PC-3 (cell line): ENCODE measurements around the gene DOK3. TPM values are rescaled to one million over a fixed set of nuclear protein-coding genes. Genes with fewer than 3 reads are reported as not detected.

Experiments
- ATAC-seq: fragments of 200-7000 bp; cut with Tn5 transposase; 2 replicates; pipeline ENCODE4 v1.9.1; 2020; ENCODE audit warnings: mild to moderate bottlenecking, moderate library complexity
- BruUV-seq: library from RNA; stranded (reverse); fragments of 400-500 nt; replicated peaks from 2 replicates; lab custom pipeline; 2021; lab: Mats Ljungman, UMichigan
- CTCF ChIA-PET: fragments of 300-600 bp; sonication (Branson Sonifier 250); formaldehyde crosslinking; loops from one replicate; lab custom pipeline; 2022; ENCODE audit warnings: antibody characterized with exemption; lab: Charles Lee
- POLR2A ChIA-PET: fragments of 300-600 bp; sonication (Branson Sonifier 250); formaldehyde crosslinking; loops from one replicate; lab custom pipeline; 2022; ENCODE audit warnings: antibody characterized with exemption; ENCODE audit not compliant: unreplicated experiment; lab: Charles Lee
- DNase-seq: peaks from one replicate; pipeline ENCODE4 v3.0.0-alpha.2; 2015
- H2AFZ ChIP-seq: fragments of 300-600 bp; sonication (generic); 2 replicates; pipeline ENCODE4 v1.6.0; 2016; ENCODE audit warnings: antibody characterized with exemption, low read length
- H3F3A ChIP-seq: fragments of 300-600 bp; sonication (generic); one replicate; pipeline ENCODE4 v1.6.0; 2017; ENCODE audit warnings: antibody characterized with exemption, low read length, control low read depth, mild to moderate bottlenecking; ENCODE audit not compliant: unreplicated experiment
- H3K27ac ChIP-seq: fragments of 300-600 bp; sonication (generic); 2 replicates; pipeline ENCODE4 v1.5.1; 2016; ENCODE audit warnings: mild to moderate bottlenecking, low read length
- H3K27me3 ChIP-seq: fragments of 300-600 bp; sonication (generic); 2 replicates; pipeline ENCODE4 v1.6.1; 2016; ENCODE audit warnings: low read length, mixed read lengths
- H3K36me3 ChIP-seq: fragments of 300-600 bp; sonication (generic); 2 replicates; pipeline ENCODE4 v1.6.1; 2016; ENCODE audit warnings: low read depth, mixed run types, low read length, mixed read lengths
- H3K4me1 ChIP-seq: fragments of 300-600 bp; sonication (generic); 2 replicates; pipeline ENCODE4 v1.5.1; 2016; ENCODE audit warnings: low read length; ENCODE audit not compliant: insufficient read depth
- H3K4me2 ChIP-seq: fragments of 300-600 bp; sonication (generic); 2 replicates; pipeline ENCODE4 v1.6.0; 2016; ENCODE audit warnings: low read length
- H3K4me3 ChIP-seq: fragments of 300-600 bp; sonication (generic); 2 replicates; pipeline ENCODE4 v1.5.1; 2016; ENCODE audit warnings: mild to moderate bottlenecking, low read length, mixed read lengths
- H3K79me2 ChIP-seq: fragments of 300-600 bp; sonication (generic); 2 replicates; pipeline ENCODE4 v1.6.1; 2017; ENCODE audit warnings: low read length, mixed read lengths
- H3K9ac ChIP-seq: fragments of 300-600 bp; sonication (generic); 2 replicates; pipeline ENCODE4 v1.6.0; 2016; ENCODE audit warnings: mild to moderate bottlenecking, low read length
- H3K9me2 ChIP-seq: fragments of 300-600 bp; sonication (generic); replicated peaks from 2 replicates; pipeline ENCODE4 v1.6.1; 2016; ENCODE audit warnings: mixed run types, low read length, mixed read lengths
- H3K9me3 ChIP-seq: fragments of 300-600 bp; sonication (generic); 2 replicates; pipeline ENCODE4 v1.6.1; 2016; ENCODE audit warnings: low read length, mixed read lengths
- H4K20me1 ChIP-seq: fragments of 300-600 bp; sonication (generic); 2 replicates; pipeline ENCODE4 v1.6.1; 2016; ENCODE audit warnings: low read length, mixed read lengths
- CTCF ChIP-seq: fragments of 300-600 bp; sonication (generic); conservative IDR thresholded peaks from 2 replicates; pipeline ENCODE4 v1.5.1; 2017; ENCODE audit warnings: antibody characterized with exemption, low read depth, mild to moderate bottlenecking, low read length
- EZH2 ChIP-seq: fragments of 300-600 bp; sonication (generic); IDR thresholded peaks from one replicate; pipeline ENCODE4 v1.6.1; 2017; ENCODE audit warnings: antibody characterized with exemption, mild to moderate bottlenecking, low read length; ENCODE audit not compliant: unreplicated experiment
- EZH2phosphoT487 ChIP-seq: fragments of 300-600 bp; sonication (generic); IDR thresholded peaks from 2 replicates; pipeline ENCODE4 v1.6.1; 2018; ENCODE audit warnings: mild to moderate bottlenecking, antibody characterized with exemption, low read length, borderline replicate concordance
- intact Hi-C: fragments of 100-400 bp; cut with micrococcal nuclease; formaldehyde crosslinking; loops from 2 replicates; pipeline ENCODE4 v1.9.0; 2023
- total RNA-seq: library from RNA; depleted of rRNA; stranded (reverse); fragments of >200 nt; gene quantifications from 2 replicates; pipeline ENCODE4 v1.2.3, GENCODE V29; 2014

DOK3 gene
- total RNA-seq, 1 experiment from 2014 or later: 6.2 TPM

GRCh38 chr5:177479774-177480173, 29.9 kb downstream of the DOK3 start:
- H3K9me3 ChIP-seq: no peaks in the 10 kb centered on the region
- H3K4me3 ChIP-seq: no peak overlapping the region
- no peaks in the 10 kb centered on the region for H3K9me2 ChIP-seq
- TF ChIP-seq EZH2phosphoT487 (no peak), EZH2 (no peak), CTCF (no peak)
- peaks cover 3% of the 10 kb centered on the region for H3F3A ChIP-seq
- peak; percentile 1 for DNase-seq
- H3K4me2 ChIP-seq: no peak overlapping the region
- H3K9ac ChIP-seq: no peak overlapping the region
- POLR2A ChIA-PET: no interaction called here
- H3K36me3 ChIP-seq: no peaks in the 10 kb centered on the region; the same call in 1 of the 2 replicates
- no peaks in the 10 kb centered on the region for H3K27me3 ChIP-seq
- H4K20me1 ChIP-seq: no peaks in the 10 kb centered on the region
- H3K27ac ChIP-seq: no peak overlapping the region
- no TSS peak for BruUV-seq
- CTCF ChIA-PET: no interaction called here
- H2AFZ ChIP-seq: no peak overlapping the region
- intact Hi-C loops: no loop called here
- H3K79me2 ChIP-seq: no peaks in the 10 kb centered on the region
- no peak for ATAC-seq
- H3K4me1 ChIP-seq: no peaks in the 10 kb centered on the region

- DNase-seq: no peak
- no peak for TF ChIP-seq EZH2phosphoT487
- TF ChIP-seq EZH2: no peak
- no peak for TF ChIP-seq CTCF
- no TSS peak for BruUV-seq
- Histone ChIP-seq H3K27ac (no peak overlapping the region), H3K36me3 (no peaks in the 10 kb centered on the region; the same call in 1 of the 2 replicates), H3K9me2 (no peaks in the 10 kb centered on the region), H4K20me1 (no peaks in the 10 kb centered on the region), H3F3A (peaks cover 3% of the 10 kb centered on the region), H3K4me3 (no peak overlapping the region), H3K79me2 (no peaks in the 10 kb centered on the region), H3K4me2 (no peak overlapping the region), H3K27me3 (no peaks in the 10 kb centered on the region), H2AFZ (no peak overlapping the region), H3K9me3 (no peaks in the 10 kb centered on the region), H3K4me1 (no peaks in the 10 kb centered on the region), H3K9ac (no peak overlapping the region)
- ChIA-PET CTCF (no interaction called here), POLR2A (no interaction called here)
- intact Hi-C loops: no loop called here
- no peak for ATAC-seq
Observed at GRCh38 chr5:177478711-177479646, 30.6 kb downstream of the DOK3 start.
